OCI-LY1 (cell line): ENCODE data around the gene PARL.

Experiments used
- CTCF ChIP-seq: fragments of 200-600 bp; sonication (generic), shearing (Covaris generic); IDR thresholded peaks from 2 replicates; pipeline ENCODE4 v1.5.1; 2017; ENCODE audit warnings: mild to moderate bottlenecking, antibody characterized with exemption, low read length, moderate library complexity, mixed read lengths
- EZH2 ChIP-seq: fragments of 200-600 bp; sonication (generic), shearing (Covaris generic); IDR thresholded peaks from 2 replicates; pipeline ENCODE4 v1.8.0; 2017; ENCODE audit warnings: borderline replicate concordance, mixed run types, mild to moderate bottlenecking, antibody characterized with exemption, low read length, moderate library complexity, mixed read lengths

DNA sequence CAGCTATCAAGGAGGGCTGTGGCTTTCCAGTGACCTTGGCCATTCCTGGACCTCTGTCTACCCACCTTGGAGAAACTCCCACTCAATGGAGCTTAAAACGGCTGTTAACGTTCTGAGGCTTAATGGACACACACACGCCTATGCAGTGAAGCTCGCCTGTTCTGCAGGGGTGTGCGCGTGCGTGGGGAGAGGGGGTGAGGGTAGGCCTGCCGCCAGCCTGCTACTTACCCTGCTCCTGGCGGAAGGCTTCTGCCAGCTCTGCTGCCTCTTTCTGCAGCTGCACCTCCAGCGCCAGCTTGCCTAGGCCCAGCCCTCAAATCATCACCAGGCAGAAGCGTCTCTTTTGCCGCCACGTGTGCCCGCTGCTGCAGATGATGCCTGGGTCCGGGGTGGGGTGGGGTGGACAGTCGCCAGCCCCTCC is 23.2 kb upstream of the PARL start:
- TF ChIP-seq CTCF, result no peak
- no peak for TF ChIP-seq EZH2
